ENCODE data around the gene VCAN.

Gene VCAN

DNA sequence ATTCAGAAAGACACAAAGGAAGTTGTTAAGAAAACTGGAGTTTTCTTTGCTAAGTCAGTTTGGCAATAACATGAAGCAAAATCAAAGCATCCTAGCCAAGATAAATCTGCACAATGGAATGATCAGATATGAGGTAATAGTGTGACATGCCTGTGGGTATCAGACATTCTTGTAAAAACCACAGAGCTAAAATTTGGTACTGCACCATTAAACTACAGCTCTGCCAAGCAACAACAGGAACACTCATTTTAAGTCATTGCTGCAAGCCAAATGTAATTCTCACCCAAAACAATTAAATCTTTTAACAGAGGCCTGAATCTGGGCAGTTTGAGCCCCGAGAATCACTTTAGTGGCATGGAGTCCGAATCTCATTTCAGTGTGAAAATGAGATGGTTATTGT is 96.6 kb downstream of the VCAN start:
- H3K9me3 Mint-ChIP-seq, result no peaks in the 10 kb centered on the region
- H3K27me3 Mint-ChIP-seq, result peaks cover 9% of the 10 kb centered on the region
- no peak for DNase-seq (ENCODE audit: low spot score in 2 of 2)
- H3K27ac Mint-ChIP-seq (ENCODE audit: low read depth), result no peak overlapping the region
- no peak overlapping the region for H3K4me3 Mint-ChIP-seq
- H3K4me1 Mint-ChIP-seq, result no peaks in the 10 kb centered on the region
- no peaks in the 10 kb centered on the region for H3K36me3 Mint-ChIP-seq (ENCODE audit: insufficient read depth)
- no peak for ATAC-seq (replicated peaks; ENCODE audit: extremely low read depth, poor library complexity, severe bottlenecking)

DNA sequence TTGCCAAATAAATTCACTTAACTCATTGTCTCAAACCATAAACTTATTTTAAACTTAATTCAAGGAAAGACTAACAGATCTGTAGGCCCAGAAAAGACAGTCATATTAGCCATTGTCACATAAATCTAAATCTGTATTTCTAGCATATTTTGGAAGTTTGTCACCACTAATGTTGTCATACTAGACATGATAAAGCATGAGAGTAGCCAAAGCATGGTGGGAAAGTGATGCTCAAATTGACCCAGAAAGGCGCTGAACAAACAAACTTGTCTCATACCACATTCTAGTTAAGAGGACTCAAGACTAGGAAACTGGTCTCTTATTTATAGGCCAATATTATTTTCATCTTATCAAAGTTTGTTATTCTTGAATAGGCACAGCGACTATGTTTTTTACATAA is 99.4 kb downstream of the VCAN start:
- Mint-ChIP-seq H3K4me3 (no peak overlapping the region), H3K4me1 (no peaks in the 10 kb centered on the region), H3K27ac (ENCODE audit: low read depth) (no peak overlapping the region), H3K9me3 (no peaks in the 10 kb centered on the region), H3K27me3 (peaks cover 9% of the 10 kb centered on the region), H3K36me3 (ENCODE audit: insufficient read depth) (no peaks in the 10 kb centered on the region)
- no peak for ATAC-seq (replicated peaks; ENCODE audit: extremely low read depth, poor library complexity, severe bottlenecking)
- no peak for DNase-seq (ENCODE audit: low spot score in 2 of 2)

DNA sequence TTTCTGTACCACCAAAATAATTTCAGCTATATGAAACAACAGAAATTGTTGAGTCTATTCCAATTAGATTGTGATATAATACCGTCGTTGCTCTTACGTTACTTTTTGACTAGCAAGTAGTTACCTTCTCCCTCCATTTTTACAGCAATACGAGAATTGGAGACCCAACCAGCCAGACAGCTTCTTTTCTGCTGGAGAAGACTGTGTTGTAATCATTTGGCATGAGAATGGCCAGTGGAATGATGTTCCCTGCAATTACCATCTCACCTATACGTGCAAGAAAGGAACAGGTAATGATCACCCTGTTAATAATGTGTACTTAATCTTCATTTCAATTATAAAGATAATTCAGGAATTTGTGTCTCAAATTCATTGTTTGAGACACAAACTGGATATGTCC is 100.7 kb downstream of the VCAN start:
- no peak overlapping the region for H3K4me3 Mint-ChIP-seq
- no peak for ATAC-seq (replicated peaks; ENCODE audit: extremely low read depth, poor library complexity, severe bottlenecking)

DNA sequence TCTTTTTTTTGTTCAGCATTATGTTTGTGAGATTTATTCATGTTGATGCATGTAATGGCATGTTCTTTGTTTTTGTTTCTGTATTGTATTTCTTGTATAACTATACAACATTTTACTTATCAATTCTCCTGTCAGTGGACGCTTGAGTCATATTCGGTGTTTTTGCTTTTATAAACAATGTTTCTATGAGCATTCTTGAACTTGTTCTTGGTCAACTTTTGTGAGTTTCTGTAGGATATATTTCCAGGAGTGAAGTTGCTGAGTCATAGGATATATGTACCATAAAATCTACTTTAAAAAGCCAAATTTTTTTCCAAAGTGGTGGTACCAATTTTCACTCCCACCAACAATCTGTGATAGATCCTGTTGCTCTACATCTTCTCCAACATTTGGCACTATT is 104.8 kb downstream of the VCAN start:
- Mint-ChIP-seq H3K9me3 (no peaks in the 10 kb centered on the region), H3K27ac (ENCODE audit: low read depth) (no peak overlapping the region), H3K4me1 (no peaks in the 10 kb centered on the region), H3K36me3 (ENCODE audit: insufficient read depth) (no peaks in the 10 kb centered on the region), H3K4me3 (no peak overlapping the region), H3K27me3 (no peaks in the 10 kb centered on the region)
- DNase-seq (ENCODE audit: low spot score in 2 of 2) (no peak), ATAC-seq (replicated peaks; ENCODE audit: extremely low read depth, poor library complexity, severe bottlenecking) (no peak)

More for the DNA sequence above, 100.7 kb downstream of the VCAN start:
- Mint-ChIP-seq H3K36me3 (ENCODE audit: insufficient read depth) (no peaks in the 10 kb centered on the region), H3K27ac (ENCODE audit: low read depth) (no peak overlapping the region), H3K4me1 (no peaks in the 10 kb centered on the region), H3K27me3 (no peaks in the 10 kb centered on the region), H3K9me3 (no peaks in the 10 kb centered on the region)
- no peak for DNase-seq (ENCODE audit: low spot score in 2 of 2)

DNA sequence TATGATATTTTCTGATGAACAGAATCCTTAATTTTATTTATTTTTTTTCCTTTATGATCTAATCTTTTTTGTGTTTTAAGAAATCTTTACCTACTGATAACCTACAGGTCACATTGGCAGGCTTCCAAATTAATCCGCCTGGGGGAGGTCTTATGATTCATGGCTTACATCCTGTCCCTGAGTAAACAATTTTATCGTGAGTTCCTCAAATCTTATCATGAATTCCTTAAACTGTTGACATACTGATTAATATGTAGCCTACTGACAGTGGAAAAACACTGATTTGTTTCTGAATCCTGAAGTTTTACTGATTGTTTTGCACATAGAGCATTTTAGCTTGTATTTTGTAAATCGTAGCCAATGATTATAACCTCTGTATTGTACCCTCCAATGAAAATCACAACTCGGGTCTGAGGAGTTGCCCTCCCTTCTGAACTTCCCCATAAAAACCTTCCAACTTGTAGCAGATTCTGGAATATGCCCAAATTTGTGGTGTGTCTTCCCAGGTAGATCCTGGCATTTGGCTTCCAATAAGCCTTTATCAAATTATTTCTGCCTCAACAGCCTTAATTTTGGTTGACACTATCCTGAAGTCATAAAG is 105.6 kb downstream of the VCAN start:
- no peaks in the 10 kb centered on the region for H3K4me1 Mint-ChIP-seq
- no peak for ATAC-seq (replicated peaks; ENCODE audit: extremely low read depth, poor library complexity, severe bottlenecking)
- H3K4me3 Mint-ChIP-seq, result no peak overlapping the region
- no peaks in the 10 kb centered on the region for H3K36me3 Mint-ChIP-seq (ENCODE audit: insufficient read depth)
- no peaks in the 10 kb centered on the region for H3K27me3 Mint-ChIP-seq
- no peaks in the 10 kb centered on the region for H3K9me3 Mint-ChIP-seq
- DNase-seq (ENCODE audit: low spot score in 2 of 2), result no peak
- no peak overlapping the region for H3K27ac Mint-ChIP-seq (ENCODE audit: low read depth)

DNA sequence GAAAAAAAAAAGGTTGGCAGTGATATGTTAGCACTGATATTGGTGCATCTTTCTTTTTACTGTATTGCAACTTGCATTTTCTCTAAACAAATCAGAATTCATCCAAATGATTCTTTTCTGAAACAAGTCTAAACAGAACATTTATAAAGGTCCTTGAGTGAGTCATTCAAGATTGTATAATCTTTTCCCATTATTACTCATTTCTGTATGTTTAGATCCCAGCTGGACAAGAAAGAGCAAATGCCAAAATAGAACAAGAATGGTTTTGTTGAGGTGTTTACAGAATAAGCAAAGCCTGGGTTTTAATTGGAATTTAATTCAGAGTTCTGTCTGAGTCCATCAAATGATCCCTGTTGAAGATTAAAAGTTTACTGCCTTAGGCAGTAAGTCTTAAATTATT is 112.3 kb downstream of the VCAN start:
- DNase-seq (ENCODE audit: low spot score in 2 of 2) (no peak), ATAC-seq (replicated peaks; ENCODE audit: extremely low read depth, poor library complexity, severe bottlenecking) (no peak)
- Mint-ChIP-seq H3K36me3 (ENCODE audit: insufficient read depth) (no peaks in the 10 kb centered on the region), H3K4me3 (no peak overlapping the region), H3K9me3 (no peaks in the 10 kb centered on the region), H3K27ac (ENCODE audit: low read depth) (no peak overlapping the region), H3K4me1 (no peaks in the 10 kb centered on the region), H3K27me3 (no peaks in the 10 kb centered on the region)

DNA sequence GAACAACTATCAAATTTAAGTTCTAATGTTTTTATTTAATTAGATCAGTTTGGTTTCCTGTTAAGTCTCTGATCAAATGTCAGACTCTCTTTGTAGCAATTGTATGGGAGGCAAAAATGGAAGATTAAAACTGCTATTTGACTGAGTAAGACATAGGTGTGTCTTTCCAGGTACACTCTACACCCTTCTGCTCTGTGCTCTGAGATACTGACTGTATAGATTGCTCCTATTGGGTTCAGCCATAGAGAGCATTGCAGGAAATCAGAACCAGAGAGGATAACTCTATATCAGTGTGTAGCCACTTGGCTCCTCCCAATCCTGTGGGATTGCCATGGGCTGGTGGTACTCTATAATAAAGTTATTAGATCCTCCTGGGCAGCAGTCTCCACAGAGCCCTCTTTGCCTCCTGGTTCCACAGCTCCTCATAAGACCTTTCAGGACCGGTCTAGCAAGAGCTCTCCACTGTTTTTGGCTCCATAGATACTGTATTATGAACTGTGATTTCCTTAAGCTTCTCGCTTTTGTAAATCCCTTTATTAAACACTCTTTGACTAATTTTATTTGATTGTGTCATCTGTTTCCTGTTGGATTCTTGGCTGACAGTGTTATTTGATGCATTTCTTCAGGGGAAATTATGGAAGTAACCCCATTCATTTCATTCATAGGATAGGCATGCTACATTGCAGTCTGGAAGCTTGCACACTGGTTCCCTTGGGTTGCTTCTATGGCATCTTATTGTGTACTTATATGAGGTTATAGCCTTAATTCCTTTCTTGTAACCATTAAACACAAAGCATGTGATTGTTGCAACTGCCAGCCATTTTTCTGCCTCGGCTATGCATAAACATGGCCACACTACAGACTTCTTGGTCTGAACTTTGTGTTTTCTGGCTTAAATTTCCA is 115.6 kb downstream of the VCAN start:
- H3K27me3 Mint-ChIP-seq, result no peaks in the 10 kb centered on the region
- no peak overlapping the region for H3K27ac Mint-ChIP-seq (ENCODE audit: low read depth)
- no peaks in the 10 kb centered on the region for H3K9me3 Mint-ChIP-seq
- no peaks in the 10 kb centered on the region for H3K36me3 Mint-ChIP-seq (ENCODE audit: insufficient read depth)
- DNase-seq (ENCODE audit: low spot score in 2 of 2), result no peak
- ATAC-seq (replicated peaks; ENCODE audit: extremely low read depth, poor library complexity, severe bottlenecking), result no peak
- H3K4me1 Mint-ChIP-seq, result no peaks in the 10 kb centered on the region
- no peak overlapping the region for H3K4me3 Mint-ChIP-seq

DNA sequence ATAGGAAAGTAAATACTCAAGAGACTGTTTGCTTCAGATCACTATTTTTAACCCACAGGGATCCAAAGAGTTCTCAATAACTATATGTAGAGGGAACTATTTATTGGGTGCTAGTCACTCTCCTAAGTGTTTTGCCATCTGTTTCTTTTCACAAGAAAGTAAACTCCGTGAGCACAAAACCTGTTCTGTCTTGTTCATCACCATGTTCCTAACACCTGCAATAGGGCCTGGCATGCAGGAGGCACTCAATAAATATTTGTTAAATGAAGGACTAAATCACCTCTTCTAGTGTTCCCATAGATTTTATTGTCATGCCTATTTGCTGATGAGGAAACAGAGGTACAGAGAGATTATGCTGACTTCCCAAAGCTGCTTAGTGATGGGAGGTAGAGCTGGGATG is 118.2 kb downstream of the VCAN start:
- Mint-ChIP-seq H3K27me3 (no peaks in the 10 kb centered on the region), H3K4me1 (no peaks in the 10 kb centered on the region), H3K36me3 (ENCODE audit: insufficient read depth) (no peaks in the 10 kb centered on the region), H3K9me3 (no peaks in the 10 kb centered on the region), H3K4me3 (no peak overlapping the region), H3K27ac (ENCODE audit: low read depth) (no peak overlapping the region)
- ATAC-seq (replicated peaks; ENCODE audit: extremely low read depth, poor library complexity, severe bottlenecking), result no peak
- no peak for DNase-seq (ENCODE audit: low spot score in 2 of 2)

DNA sequence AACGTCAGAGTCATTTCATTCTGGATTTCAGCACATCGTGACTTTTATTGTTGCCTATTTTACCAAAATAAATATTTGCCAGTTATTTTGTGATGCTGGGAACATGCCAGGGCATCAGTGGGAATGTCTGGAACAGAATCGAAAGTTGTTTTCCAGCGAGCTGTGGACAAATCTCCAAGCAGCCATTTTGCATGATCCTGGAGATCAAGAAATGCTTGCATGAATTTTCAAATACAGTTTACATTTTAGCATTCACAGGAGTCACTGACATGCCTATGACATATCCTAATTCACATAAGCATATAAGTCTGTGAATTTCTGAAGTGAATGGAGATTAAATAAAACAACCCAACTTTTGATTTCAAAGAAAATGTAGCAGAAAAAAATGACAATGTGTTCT is 119.4 kb downstream of the VCAN start:
- no peak for ATAC-seq (replicated peaks; ENCODE audit: extremely low read depth, poor library complexity, severe bottlenecking)
- Mint-ChIP-seq H3K27me3 (no peaks in the 10 kb centered on the region), H3K4me1 (no peaks in the 10 kb centered on the region), H3K4me3 (no peak overlapping the region), H3K36me3 (ENCODE audit: insufficient read depth) (no peaks in the 10 kb centered on the region), H3K9me3 (no peaks in the 10 kb centered on the region), H3K27ac (ENCODE audit: low read depth) (no peak overlapping the region)
- DNase-seq (ENCODE audit: low spot score in 2 of 2), result no peak

DNA sequence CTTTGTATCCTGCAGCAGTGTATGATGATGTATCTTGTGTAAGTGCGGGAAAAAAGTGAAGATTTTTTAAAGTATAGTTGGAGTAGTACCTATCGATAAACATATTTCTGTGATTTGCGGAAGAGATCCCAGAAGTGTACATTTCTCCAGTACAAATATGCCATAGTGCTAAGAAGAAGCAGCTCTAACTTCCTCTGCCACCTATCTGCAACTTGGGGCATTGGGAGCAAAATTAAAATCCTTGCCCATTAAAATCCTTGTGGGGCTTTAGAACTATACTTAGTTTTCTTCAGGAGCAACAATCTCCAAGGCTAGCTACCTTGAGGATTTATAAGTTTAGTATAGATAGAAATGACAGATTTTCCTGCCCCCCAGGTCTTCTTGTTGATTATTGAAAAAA is 123.7 kb downstream of the VCAN start:
- Mint-ChIP-seq H3K4me1 (no peaks in the 10 kb centered on the region), H3K27me3 (no peaks in the 10 kb centered on the region), H3K27ac (ENCODE audit: low read depth) (no peak overlapping the region), H3K4me3 (no peak overlapping the region), H3K36me3 (ENCODE audit: insufficient read depth) (no peaks in the 10 kb centered on the region), H3K9me3 (no peaks in the 10 kb centered on the region)
- DNase-seq (ENCODE audit: low spot score in 2 of 2) (no peak), ATAC-seq (replicated peaks; ENCODE audit: extremely low read depth, poor library complexity, severe bottlenecking) (no peak)

DNA sequence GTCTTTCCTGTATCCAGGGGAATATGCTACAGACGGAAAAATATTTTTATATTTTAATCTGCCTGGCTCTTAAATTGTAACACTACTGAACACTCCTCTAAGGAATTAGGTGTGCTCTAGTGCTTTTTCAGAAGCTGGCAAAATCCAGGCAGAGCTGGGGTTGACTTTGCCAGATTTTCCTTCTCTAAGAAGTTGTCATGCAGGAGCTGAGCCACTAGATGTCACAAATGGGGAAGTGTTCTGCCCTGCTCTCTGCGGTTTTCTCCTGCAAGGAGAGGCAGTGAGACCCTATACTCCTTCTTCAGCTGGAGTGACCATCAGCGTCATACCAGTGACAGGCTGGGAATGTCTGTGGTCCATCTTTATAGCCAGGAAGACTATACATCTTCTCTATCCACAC is 136.6 kb downstream of the VCAN start:
- Mint-ChIP-seq H3K9me3 (no peaks in the 10 kb centered on the region), H3K27ac (ENCODE audit: low read depth) (no peak overlapping the region), H3K27me3 (peaks cover 11% of the 10 kb centered on the region), H3K4me1 (no peaks in the 10 kb centered on the region), H3K36me3 (ENCODE audit: insufficient read depth) (no peaks in the 10 kb centered on the region), H3K4me3 (no peak overlapping the region)
- ATAC-seq (replicated peaks; ENCODE audit: extremely low read depth, poor library complexity, severe bottlenecking), result no peak
- no peak for DNase-seq (ENCODE audit: low spot score in 2 of 2)

DNA sequence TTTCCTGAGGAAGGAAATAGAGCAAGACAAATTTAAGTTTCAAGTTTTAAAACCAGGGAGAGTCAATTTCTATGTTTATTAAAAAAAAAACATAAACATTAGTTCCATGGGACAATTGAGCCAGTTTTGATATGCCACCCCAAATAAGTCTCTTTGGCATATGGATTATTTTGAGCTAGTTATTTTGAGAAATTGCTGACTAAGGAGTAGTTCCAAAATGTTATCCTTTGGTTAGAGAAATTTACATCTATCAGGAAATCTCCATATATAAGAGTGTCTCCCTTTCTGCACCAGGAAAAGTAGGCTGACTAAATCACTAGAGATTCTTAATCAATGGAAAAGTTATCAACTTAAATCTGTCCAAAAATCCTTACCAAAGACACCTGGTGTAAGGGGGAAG is 143.3 kb downstream of the VCAN start:
- DNase-seq (ENCODE audit: low spot score in 2 of 2) (no peak), ATAC-seq (replicated peaks; ENCODE audit: extremely low read depth, poor library complexity, severe bottlenecking) (no peak)
- Mint-ChIP-seq H3K4me1 (no peaks in the 10 kb centered on the region), H3K36me3 (ENCODE audit: insufficient read depth) (no peaks in the 10 kb centered on the region), H3K4me3 (no peak overlapping the region), H3K27me3 (no peaks in the 10 kb centered on the region), H3K9me3 (no peaks in the 10 kb centered on the region), H3K27ac (ENCODE audit: low read depth) (no peak overlapping the region)

DNA sequence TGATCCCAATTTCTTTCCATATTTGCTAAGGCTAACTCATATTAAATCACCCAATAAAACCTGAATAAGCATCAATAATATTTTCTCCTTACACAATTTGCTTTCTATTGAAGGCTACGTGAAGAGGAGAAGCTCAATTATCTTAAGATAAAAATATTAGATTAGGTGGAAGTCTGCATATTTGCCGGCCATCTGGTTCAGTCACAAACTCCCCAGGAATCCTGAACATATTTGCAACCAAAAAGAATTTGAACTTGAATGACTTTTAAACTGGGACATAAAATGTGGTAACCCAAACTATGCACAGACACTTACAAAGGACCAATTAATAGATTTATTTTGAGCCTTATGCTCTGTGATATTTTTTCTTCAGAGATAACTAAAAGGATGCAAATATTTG is 156.8 kb downstream of the VCAN start:
- Mint-ChIP-seq H3K27ac (ENCODE audit: low read depth) (no peak overlapping the region), H3K4me3 (no peak overlapping the region), H3K9me3 (peaks cover 7% of the 10 kb centered on the region), H3K4me1 (no peaks in the 10 kb centered on the region), H3K36me3 (ENCODE audit: insufficient read depth) (no peaks in the 10 kb centered on the region), H3K27me3 (no peaks in the 10 kb centered on the region)
- ATAC-seq (replicated peaks; ENCODE audit: extremely low read depth, poor library complexity, severe bottlenecking) (no peak), DNase-seq (ENCODE audit: low spot score in 2 of 2) (no peak)

All from central memory CD8-positive, alpha-beta T cell (primary cell).